HG03342 (cell line): Measurements from ENCODE around the gene MARK4.
"Not testable (repeated sequence)": the region's sequence is repeated elsewhere in the genome, so short reads cannot be mapped to it uniquely, and the experiment has no call there.

Source experiments
- ATAC-seq: cut with Tn5 transposase; IDR thresholded peaks from one replicate; pipeline ENCODE4 v1.9.1; 2021; ENCODE audit warnings: mild to moderate bottlenecking, moderate library complexity; ENCODE audit not compliant: unreplicated experiment

Gene MARK4

DNA sequence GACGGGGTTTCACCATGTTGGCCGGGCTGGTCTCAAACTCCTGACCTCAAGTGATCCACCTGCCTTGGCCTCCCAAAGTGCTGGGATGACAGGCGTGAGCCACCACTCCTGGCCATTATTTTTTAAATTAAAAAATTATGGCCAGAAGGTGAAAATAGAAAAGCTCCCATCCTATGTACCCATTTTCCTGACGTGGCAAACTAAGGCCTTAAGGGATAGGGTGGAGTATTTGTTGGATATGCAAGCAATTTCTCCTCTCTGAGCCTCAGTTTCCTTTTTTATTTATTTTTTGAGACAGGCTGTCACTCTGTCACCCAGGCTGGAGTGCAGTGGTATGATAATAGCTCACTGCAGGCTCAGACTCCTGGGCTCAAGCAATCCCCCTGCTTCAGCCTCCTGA lies 83.8 kb downstream of the MARK4 start:
- not testable (repeated sequence) for ATAC-seq

DNA sequence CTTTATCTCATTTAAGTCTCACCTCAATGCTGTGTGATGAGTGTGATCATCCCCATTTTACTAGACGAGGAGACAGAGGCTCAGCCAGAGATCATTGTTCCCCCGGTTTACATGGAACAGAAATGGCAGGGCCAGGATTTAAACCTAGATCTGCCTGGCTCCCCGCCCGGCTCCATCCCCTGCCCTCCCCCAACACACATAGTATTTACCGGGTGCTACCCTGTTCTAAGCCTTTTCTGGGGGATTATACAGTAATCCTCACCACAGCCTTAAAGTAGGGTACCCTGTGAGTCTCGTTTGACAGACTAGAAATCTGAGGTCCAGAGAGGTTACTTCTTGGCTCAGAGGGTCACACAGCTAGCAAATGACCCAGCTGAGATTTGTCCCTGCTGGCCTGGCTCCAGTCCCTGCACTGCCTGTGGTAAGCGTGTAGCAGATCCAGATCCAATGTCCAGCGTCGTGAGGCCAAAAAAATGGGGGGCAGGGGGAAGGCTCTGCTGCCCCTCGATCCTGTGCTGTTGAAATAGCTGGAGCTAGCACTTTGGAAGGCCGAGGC lies 85.7 kb downstream of the MARK4 start:
- no peak for ATAC-seq

DNA sequence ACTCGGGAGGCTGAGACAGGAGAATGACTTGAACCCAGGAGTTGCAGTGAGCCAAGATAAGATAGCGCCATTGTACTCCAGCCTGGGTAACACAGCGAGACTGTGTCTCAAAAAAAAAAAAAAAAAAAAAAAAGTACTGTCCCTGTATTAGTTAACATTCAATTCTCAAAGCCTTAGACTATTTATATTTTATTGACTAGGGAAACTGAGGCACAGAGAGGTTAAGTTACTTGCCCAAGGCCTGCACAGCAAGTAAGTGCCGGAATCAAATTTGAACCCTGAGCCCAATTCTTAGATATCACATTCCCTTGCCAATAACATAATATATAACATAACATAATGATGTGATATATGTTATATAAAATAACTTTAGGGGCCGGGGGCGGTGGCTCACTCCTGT lies 88.6 kb downstream of the MARK4 start:
- ATAC-seq, result no peak

DNA sequence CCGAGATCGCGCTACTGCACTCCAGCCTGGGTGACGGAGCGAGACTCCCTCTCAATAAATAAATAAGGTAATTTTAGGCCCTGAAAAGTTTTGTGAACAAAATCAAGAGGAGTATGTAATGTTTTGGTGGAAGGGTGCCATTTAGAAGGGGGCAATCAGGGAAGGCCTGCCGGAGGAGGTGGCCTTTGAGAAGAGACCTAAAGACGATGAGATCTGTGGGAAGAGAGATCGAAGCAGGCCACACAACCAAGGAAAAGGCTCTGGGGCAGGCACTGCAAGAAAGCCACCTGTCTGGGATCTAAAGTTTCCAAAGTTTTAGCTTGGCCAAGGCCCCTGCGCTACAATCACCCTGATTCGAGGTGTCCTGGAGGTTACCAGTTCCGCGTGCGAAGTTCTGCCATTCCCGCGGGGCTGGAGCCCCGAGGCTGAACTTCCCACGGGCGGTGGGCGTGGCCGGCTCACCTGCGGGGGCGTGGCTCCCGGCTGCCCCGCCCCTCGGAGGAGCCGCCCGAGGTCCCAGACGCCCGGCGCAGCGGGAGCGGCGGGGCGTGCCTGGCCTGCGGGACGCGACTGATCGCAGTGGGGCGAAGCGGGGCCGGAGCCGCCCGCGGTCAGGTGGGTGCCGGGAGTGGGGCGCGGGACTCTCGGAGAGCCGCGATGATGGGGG lies 89.3 kb downstream of the MARK4 start, which contains the start of gene KLC3:
Gene KLC3 (plus strand): TSS at position 519 of the 667 bp plus-strand sequence. CDS start 4,792 bp downstream, outside the sequence.
- ATAC-seq, result no peak

DNA sequence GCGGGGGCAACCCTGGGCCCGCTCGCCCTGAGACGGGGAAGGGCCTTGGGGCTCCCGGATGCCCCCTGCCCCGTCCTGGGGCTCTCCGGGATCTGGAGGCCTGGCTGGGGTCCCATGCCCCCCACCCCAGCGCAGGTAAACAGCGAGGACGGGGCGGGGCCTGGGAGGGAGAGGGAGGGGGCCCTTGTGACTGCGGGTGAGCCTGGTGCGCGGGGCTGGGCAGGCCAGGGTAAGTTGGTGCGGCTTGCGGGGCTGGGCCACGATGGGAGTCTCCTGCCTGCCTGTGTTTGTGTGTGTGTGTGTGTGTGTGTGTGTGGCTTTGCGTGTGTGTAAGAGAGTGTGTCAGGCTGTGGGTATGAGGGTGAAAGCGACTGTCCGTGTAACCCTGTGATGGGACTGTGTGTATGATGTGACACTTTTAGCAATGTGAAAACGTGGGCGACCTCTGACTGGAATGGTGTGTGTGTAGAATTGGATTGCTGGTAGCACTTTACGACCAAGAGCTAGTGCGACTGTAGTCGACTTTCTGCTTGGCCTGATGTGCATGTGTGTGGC lies 89.9 kb downstream of the MARK4 start:
- no peak for ATAC-seq

DNA sequence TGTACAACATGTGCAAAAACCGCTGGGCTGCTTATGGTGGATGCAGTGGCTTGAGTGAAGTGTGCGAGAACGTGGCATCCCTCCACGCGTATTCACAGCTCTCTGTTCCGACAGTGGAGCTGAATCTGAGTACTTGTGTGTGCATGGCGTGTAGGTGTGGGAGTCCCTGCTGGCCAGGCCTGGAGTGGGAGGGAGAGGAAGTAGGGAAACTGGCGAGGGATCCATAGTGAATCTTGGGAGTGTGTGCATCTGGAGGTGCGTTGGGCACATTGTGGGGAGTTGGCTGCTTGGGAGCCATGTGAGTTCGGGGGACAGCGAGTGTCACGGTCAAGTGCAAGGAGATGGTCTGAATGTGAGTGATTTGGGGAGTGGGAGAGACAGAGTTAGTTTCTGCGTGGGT lies 91.8 kb downstream of the MARK4 start:
- no peak for ATAC-seq

DNA sequence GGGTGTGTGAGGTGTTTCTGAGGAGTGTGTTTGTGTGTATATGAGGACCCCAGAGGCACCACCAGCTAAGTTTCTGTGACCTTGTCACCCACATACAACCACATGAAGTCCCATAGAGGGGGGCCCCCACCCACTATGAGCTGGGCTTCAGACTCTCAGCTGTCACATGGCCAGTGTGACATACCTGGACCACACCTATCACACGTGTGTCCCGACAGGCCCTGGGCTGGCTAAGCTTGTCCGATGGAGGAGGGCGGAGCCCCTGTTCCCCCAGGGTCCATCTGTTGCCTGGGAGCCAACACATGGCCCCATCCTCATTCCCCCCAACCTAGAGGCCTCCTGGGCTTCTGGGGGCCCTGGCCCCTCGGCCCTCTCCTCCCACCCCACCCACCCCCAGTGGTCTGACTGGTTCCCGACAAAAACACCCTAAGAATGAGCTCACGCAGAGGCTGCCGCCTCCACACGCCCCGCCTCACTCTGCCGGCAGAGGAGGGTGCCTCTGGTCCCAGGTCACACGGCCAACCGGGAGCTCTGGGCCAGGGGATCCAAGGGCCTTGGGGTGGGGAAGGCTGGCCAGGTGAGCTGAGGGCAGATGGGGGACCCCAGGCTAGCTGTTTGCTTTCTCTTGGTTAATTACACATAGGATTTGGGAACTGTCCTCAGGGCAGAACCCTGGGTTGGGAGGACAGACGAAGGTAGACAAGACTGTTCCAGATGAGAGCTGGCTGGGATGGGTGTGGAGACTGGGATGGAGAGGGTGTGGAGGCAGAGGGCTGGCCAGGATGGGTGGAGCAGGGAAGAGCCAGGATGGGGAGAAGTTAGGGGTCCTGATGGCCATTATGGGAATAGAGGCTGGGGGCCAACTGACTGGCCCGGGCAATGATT lies 93.8 kb downstream of the MARK4 start:
- no peak for ATAC-seq

DNA sequence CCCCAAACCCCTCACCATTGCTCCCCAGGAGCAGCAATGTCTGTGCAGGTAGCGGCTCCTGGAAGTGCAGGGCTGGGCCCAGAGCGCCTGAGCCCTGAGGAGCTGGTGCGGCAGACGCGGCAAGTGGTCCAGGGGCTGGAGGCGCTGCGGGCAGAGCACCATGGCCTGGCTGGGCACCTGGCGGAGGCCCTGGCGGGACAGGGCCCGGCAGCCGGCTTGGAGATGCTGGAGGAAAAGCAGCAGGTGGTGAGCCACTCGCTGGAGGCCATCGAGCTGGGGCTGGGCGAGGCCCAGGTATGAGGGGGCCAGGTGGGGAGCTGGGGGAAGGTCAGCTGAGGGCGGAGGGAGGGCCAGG lies 94.4 kb downstream of the MARK4 start:
- no peak for ATAC-seq

DNA sequence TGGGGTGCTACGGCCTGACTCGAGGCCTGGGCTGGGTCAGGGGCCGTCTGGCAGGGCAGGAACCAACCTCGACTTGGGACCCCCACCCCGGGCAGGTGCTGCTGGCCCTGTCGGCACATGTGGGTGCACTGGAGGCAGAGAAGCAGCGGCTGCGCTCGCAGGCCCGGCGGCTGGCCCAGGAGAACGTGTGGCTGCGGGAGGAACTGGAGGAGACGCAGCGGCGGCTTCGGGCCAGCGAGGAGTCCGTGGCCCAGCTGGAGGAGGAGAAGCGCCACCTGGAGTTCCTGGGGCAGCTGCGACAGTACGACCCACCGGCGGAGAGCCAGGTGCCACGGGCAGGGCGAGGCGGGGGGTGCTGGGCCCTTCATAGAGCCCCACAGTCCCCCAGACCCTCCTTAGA lies 95.4 kb downstream of the MARK4 start:
- no peak for ATAC-seq

DNA sequence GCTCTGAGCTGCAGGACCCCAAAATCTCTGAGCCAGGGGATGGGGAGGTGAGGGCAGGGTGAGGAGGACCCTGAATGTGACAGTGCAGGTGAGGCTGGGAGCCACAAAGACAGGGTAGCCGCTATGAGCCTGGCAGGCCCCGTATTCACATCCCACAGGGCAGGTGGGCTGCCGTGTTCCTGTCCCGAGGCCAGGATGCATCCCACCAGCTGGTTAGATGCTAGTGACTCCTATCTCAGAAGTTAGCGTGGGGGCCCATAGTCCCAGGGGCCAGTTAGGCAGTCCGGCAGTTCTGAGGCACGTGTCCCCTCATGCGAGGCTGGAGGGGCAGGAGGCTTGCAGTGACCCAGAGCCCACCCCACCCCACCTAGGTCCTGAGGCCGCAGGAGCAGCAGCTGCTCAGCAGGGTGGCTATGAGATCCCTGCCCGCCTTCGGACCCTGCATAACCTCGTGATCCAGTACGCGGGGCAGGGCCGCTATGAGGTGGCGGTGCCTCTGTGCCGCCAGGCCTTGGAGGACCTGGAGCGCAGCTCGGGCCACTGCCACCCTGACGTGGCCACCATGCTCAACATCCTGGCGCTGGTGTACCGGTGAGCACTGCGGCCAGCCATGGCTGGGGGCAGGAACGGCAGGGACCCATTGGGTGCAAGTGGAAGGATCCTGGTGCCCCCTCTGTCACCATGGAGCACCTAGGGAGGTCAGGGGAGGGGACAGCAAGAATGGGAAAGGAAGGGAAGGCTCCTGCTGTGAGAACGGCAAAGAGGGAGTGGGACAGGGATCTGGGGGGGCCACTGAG lies 96.7 kb downstream of the MARK4 start:
- ATAC-seq, result no peak

DNA sequence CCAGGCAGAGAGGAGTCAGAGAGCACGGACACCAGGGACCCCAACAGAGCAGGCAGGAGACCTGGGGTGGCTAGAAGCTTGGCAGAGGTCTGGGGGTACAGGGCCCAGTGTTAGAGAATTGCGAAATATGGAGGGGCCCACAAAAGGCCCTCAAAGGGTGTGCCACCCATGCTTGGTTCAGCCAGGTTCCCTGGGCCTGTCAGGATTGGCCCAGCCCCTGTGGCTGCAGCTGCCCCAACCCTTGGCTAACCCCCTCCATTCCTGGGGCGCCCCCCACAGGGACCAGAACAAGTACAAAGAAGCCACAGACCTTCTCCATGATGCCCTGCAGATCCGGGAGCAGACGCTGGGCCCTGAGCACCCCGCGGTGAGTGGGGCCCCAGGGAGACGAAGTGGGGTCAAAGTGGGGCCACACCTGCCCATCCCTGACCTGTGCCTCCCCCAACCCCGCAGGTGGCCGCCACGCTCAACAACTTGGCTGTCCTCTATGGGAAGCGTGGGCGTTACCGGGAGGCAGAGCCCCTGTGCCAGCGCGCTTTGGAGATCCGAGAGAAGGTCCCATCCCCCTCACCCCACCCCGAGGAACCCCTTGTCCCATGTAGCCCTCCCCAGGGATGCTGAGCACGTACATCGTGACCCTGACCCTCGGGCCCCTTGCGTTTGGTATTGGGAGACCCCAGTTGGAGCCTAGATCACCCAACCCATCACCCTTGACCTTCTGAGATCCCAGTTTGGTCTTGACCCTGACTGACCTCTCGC lies 97.5 kb downstream of the MARK4 start:
- ATAC-seq, result no peak

DNA sequence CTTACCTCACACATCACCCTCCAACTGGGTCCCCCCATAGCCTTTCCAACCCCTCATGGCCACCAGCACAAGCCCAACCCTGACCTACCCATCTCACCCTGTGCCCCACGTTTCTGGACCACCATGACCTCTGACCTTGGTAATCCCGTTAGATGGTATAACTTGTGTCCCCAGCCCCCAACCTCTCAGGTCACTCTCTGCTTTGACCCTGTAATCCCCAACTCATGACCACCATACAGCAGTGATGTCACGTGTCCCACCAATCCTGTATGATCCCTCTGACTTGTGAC lies 98.0 kb downstream of the MARK4 start:
- ATAC-seq, result no peak

DNA sequence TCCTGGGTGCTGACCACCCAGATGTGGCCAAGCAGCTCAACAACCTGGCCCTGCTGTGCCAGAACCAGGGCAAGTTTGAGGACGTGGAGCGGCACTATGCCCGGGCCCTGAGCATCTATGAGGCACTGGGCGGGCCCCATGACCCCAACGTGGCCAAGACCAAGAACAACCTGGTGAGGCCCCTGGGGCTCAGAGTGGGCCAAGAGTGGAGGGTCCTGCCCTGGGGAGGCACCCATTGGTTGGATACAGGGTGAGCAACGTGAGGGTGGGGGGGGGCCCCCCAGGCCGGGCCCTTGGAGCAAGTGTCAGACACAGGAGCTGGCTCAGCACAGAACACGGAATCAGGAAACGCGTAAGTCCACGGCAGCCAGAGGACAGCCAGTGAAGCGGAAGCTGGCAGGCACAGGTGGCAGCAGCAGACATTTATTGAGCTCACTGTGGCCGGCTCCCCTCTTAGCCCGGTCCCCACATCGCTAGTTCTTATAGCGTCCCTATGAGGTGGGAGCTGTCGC lies 98.4 kb downstream of the MARK4 start:
- ATAC-seq, result no peak

DNA sequence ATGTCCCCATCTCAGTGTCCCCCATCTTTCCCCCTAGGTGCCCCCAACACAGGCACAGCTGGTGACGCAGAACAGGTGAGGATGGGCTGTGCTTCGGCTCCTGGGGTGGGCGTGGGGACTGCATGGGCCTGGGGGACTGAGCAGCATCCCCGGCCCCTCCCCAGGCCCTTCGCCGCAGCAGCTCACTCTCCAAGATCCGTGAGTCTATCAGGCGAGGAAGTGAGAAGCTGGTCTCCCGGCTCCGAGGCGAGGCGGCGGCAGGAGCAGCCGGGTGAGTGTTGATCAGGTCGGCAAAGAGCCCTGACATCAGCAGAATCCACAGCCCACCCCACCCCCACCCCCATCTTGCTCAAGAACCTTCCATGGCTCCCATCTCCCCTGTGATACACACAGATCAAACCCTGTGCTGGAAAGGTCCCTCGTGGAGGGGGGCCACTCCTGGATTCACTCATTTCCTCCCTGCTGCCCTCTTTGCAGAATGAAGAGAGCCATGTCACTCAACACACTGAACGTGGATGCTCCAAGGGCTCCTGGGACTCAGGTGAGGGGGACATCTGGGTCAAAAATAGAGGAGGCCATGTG lies 99.5 kb downstream of the MARK4 start:
- ATAC-seq, result no peak

DNA sequence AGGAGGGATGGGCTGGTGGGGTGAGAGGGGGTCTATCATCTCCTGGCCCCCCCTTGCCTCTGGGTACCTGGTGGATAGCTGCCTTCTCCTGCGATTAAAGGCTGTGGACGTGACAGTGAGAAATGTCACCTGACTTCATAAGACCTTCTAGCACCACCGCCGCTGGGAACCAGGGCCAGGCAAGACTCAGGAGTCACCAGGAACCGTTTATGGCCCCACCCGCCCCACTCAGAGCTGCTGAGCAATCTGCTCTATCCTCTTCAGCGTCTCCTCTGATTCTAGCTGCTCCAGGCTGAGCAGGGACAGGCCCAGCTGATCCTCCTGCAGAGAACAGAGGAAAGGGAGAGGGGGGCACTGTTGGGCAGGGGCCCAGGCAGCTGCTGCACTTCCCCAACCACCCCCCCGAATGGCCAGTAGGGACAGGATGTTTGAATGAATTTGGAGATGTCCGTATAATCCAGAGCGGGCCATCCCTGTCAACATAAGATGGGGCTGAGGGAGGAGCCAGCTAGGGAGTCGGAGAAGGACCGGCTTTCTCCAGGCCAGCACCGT lies 100.4 kb downstream of the MARK4 start:
- no peak for ATAC-seq

DNA sequence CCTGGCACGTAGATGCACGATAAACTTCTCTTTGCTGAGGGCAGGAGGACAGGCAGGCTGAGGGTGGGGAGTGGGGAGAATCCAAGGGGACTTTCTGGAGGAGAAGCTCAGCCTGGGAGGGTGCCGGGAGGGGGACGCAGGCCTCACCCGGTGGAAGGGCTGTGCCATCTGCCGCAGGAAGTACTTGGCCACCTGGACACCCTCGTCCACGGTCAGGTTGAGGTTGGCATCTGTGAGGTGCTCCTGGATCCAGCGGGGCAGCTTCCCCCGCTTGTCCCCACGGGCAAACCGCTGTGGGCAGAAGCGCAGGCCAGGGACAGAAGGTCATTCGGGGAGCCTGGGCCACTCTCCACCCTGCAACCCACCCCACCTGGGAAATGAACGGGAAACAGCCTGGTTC lies 101.0 kb downstream of the MARK4 start:
- no peak for ATAC-seq

DNA sequence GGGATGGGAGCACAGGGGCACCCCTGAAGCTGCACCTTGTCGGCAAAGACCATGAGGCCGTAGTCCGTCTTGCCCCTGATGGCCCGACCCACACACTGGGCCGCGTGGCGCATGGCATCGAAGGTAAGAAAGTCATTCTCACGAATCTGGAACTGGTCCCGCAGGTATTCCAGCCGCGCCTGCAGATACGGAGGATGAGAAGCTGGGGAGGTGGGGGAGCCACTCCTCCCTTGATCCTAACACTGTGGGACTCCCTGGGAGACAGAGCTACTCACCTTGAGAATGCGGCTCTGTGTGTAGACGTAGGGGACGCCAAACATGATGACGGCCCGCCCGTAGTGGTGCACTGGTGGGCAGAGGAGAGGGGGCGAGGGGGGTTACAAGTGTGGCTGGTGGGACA lies 101.4 kb downstream of the MARK4 start:
- ATAC-seq, result no peak

DNA sequence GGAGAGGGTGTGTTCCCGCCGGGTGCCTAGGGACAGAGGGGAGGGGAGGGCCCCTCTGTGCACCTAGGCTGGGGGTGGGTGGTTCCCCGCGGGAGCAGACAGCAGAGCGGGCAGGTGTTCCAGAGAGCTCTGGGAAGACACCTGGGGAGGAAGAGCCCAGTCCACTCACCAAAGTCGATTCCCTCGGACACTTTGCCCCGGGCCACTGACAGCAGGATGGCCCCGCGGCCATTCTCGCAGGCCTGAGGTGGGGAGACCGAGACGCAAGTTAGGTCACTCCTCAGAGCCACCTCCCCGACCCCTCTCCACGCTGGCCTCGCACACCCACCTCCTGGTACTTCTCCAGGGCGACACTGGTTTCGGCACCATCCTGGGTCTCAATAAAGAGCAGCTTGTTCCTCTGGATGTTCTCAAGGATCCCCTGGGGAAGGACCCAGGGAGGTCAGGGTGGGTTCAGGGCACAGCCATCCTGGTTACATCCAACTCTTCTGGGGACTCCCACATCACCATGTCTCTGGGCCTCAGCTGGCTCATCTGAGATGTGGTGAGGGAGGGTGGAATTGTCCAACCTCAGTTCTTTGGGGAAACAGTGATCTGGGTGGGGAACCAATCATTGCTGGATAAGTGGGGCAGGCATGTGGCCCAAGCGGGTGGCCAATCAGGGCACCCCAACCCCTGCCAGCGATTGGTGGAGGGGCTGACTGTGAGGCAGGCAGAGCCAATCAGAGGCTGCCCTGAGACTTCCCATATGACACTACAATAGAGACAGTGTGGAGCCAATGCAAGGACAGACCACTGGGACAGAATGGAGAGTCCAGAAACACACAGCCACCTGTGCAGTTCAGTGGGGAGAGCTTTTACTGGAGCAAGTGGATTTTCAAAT lies 102.1 kb downstream of the MARK4 start:
- no peak for ATAC-seq
